Upper lobe of left lung (tissue), 6 donors: ENCODE results near the gene SCFD2. TPM values are rescaled to one million over a fixed set of nuclear protein-coding genes. Genes with fewer than 3 reads are reported as not detected.

Experiments
- ATAC-seq, 2 donors: fragments of 200-7000 bp; cut with Tn5 transposase; one replicate each; pipeline ENCODE4 v1.9.1; 2022; ENCODE audit warnings: mild to moderate bottlenecking in 2 of 2, moderate library complexity in 2 of 2; ENCODE audit not compliant: low FRiP score in 2 of 2
- DNase-seq, 2 donors: peaks; one replicate each; pipeline ENCODE4 v3.0.0-alpha.2; 2019 to 2020
- H3K27ac ChIP-seq, 4 donors: fragments of 200-600 bp; sonication (generic); one replicate each; pipeline ENCODE4 v1.5.1; 2016 to 2019
- H3K27me3 ChIP-seq, 4 donors: fragments of 200-600 bp; sonication (generic); one replicate each; pipeline ENCODE4 v1.5.1; 2017 to 2019
- H3K36me3 ChIP-seq, 4 donors: fragments of 200-600 bp; sonication (generic); one replicate each; pipeline ENCODE4 v1.5.1; 2016 to 2019
- H3K4me1 ChIP-seq, 4 donors: fragments of 200-600 bp; sonication (generic); one replicate each; pipeline ENCODE4 v1.5.1; 2018 to 2019
- H3K4me3 ChIP-seq, 4 donors: fragments of 200-600 bp; sonication (generic); one replicate each; pipeline ENCODE4 v1.5.1; 2017 to 2019; ENCODE audit warnings: mild to moderate bottlenecking in 2 of 4, moderate library complexity in 1 of 4
- H3K9me3 ChIP-seq, 4 donors: fragments of 200-600 bp; sonication (generic); one replicate each; pipeline ENCODE4 v1.5.1; 2018 to 2019
- CTCF ChIP-seq, 6 experiments: fragments of 450-650 bp in 4 of 6; fragments of 200-600 bp in 2 of 6; sonication (generic) in 2 of 6; IDR thresholded peaks; one replicate each; pipeline ENCODE4 v1.5.1; 2016 to 2019; ENCODE audit warnings: antibody characterized with exemption in 6 of 6
- EP300 ChIP-seq, 4 donors: sonication (generic); formaldehyde crosslinking; IDR thresholded peaks; one replicate each; pipeline ENCODE4 v1.5.1; 2017; ENCODE audit warnings: antibody characterized with exemption in 4 of 4, control low read depth in 2 of 4
- POLR2A ChIP-seq, 4 donors: fragments of 450-650 bp; IDR thresholded peaks; one replicate each; pipeline ENCODE4 v1.5.1; 2016 to 2017; ENCODE audit warnings: antibody characterized with exemption in 4 of 4, mild to moderate bottlenecking in 2 of 4
- POLR2AphosphoS5 ChIP-seq, 2 donors: sonication (generic); formaldehyde crosslinking; IDR thresholded peaks; one replicate each; pipeline ENCODE4 v1.5.1; 2017; ENCODE audit warnings: antibody characterized with exemption in 2 of 2
- WGBS, 2 donors: methylation state at CpG; one replicate each; pipeline ENCODE4 v1.1.5; 2017 to 2018; 5-methylcytosine and 5-hydroxymethylcytosine counted together
- total RNA-seq, 6 donors: library from RNA; depleted of rRNA in 4 of 6; stranded (reverse); fragments of >200 nt in 4 of 6; gene quantifications; one replicate each; pipeline versions ENCODE4 v1.1.0 to v1.2.1, GENCODE V29; 2016 to 2021
- donor health status: DM: no; HTN: no; CAD: no; lungs with moderate emphysema.
- donor health status: DM: no; HTN: yes; CAD: no; lungs with severe emphysema.

Gene SCFD2
- total RNA-seq, 6 donors from 2014 or later = 15.2 to 33.5 (median 20.0) TPM

- Histone ChIP-seq H3K27me3 (peaks cover 0 to 6% (median 3%) of the 10 kb centered on the region in 4 donors), H3K36me3 (no peaks in the 10 kb centered on the region), H3K9me3 (no peaks in the 10 kb centered on the region), H3K4me1 (peaks cover 4 to 38% (median 26%) of the 10 kb centered on the region in 4 donors), H3K4me3 (no peak overlapping the region), H3K27ac (no peak overlapping the region)
- no peak for TF ChIP-seq CTCF (IDR thresholded peaks at IDR 0.05)
- no peak for TF ChIP-seq POLR2A (IDR thresholded peaks at IDR 0.05)
- TF ChIP-seq POLR2AphosphoS5 (IDR thresholded peaks at IDR 0.05) = no peak
- no peak for TF ChIP-seq EP300 (IDR thresholded peaks at IDR 0.05)
- no peak for DNase-seq
- no peak for ATAC-seq
- WGBS, 2 donors = 93 to 96% methylated on average over 4 of the region's 4 CpGs
These were observed 498.7 kb downstream of the SCFD2 start for GRCh38 chr4:52867163-52867562.

GRCh38 chr4:52866734-52867133, 499.1 kb downstream of the SCFD2 start:
- H3K36me3 ChIP-seq = no peaks in the 10 kb centered on the region
- DNase-seq (no peak), ATAC-seq (no peak)
- no peak overlapping the region for H3K27ac ChIP-seq
- H3K9me3 ChIP-seq = no peaks in the 10 kb centered on the region
- WGBS, 2 donors = 76 to 84% methylated on average over 4 of the region's 4 CpGs
- H3K4me3 ChIP-seq = no peak overlapping the region
- peaks cover 0 to 9% (median 3%) of the 10 kb centered on the region in 4 donors for H3K27me3 ChIP-seq
- H3K4me1 ChIP-seq = peaks cover 5 to 39% (median 30%) of the 10 kb centered on the region in 4 donors
- no peak for TF ChIP-seq POLR2AphosphoS5 (IDR thresholded peaks at IDR 0.05)
- TF ChIP-seq CTCF (IDR thresholded peaks at IDR 0.05) = no peak
- TF ChIP-seq EP300 (IDR thresholded peaks at IDR 0.05) = no peak
- TF ChIP-seq POLR2A (IDR thresholded peaks at IDR 0.05) = no peak

- H3K4me1 ChIP-seq = peaks cover 9 to 45% (median 35%) of the 10 kb centered on the region in 4 donors
- no peaks in the 10 kb centered on the region for H3K9me3 ChIP-seq
- TF ChIP-seq POLR2AphosphoS5 (IDR thresholded peaks at IDR 0.05) = no peak
- no peak for TF ChIP-seq CTCF (IDR thresholded peaks at IDR 0.05)
- TF ChIP-seq POLR2A (IDR thresholded peaks at IDR 0.05) = no peak
- no peak for TF ChIP-seq EP300 (IDR thresholded peaks at IDR 0.05)
- no peak for ATAC-seq
- H3K4me3 ChIP-seq = no peak overlapping the region
- H3K27me3 ChIP-seq = peaks cover 0 to 9% (median 3%) of the 10 kb centered on the region in 4 donors
- WGBS, 2 donors = 37 to 82% methylated on average over 3 to 9 of the region's 9 CpGs
- DNase-seq = peak in 1 of 2 donors; percentile 49
- no peak overlapping the region for H3K27ac ChIP-seq
- H3K36me3 ChIP-seq = no peaks in the 10 kb centered on the region
These were observed 500.6 kb downstream of the SCFD2 start for GRCh38 chr4:52865300-52865699.

- 42 to 50% methylated on average over 5 of the region's 5 CpGs for WGBS, 2 donors
These were observed 501.1 kb downstream of the SCFD2 start for GRCh38 chr4:52864793-52865192.

More at GRCh38 chr4:52864793-52865192, 501.1 kb downstream of the SCFD2 start:
- Histone ChIP-seq H3K4me1 (peaks cover 9 to 44% (median 34%) of the 10 kb centered on the region in 4 donors), H3K36me3 (no peaks in the 10 kb centered on the region), H3K4me3 (no peak overlapping the region), H3K27ac (no peak overlapping the region), H3K9me3 (no peaks in the 10 kb centered on the region), H3K27me3 (peaks cover 0 to 9% (median 3%) of the 10 kb centered on the region in 4 donors)
- no peak for DNase-seq
- ATAC-seq = no peak
- TF ChIP-seq EP300 (IDR thresholded peaks at IDR 0.05) (no peak), CTCF (IDR thresholded peaks at IDR 0.05) (no peak), POLR2AphosphoS5 (IDR thresholded peaks at IDR 0.05) (no peak), POLR2A (IDR thresholded peaks at IDR 0.05) (no peak)
